Chondrocyte (in vitro differentiated cells): ENCODE measurements around the gene DNM3. TPM values are rescaled to one million over a fixed set of nuclear protein-coding genes. Genes with fewer than 3 reads are reported as not detected.

Source experiments
- DNase-seq: peaks from one replicate; pipeline ENCODE4 v3.0.0; 2021; ENCODE audit warnings: mixed read lengths, low spot score
- H3K27ac Mint-ChIP-seq: one replicate; pipeline ENCODE4 v1.8.0; 2021; ENCODE audit warnings: mild to moderate bottlenecking, moderate library complexity, mixed read lengths; ENCODE audit not compliant: unreplicated experiment
- H3K27me3 Mint-ChIP-seq: 2 replicates; pipeline ENCODE4 v1.8.0; 2021; ENCODE audit warnings: low read depth, mixed read lengths
- H3K36me3 Mint-ChIP-seq: 2 replicates; pipeline ENCODE4 v1.8.0; 2021; ENCODE audit warnings: low read depth, mixed read lengths
- H3K4me1 Mint-ChIP-seq: 2 replicates; pipeline ENCODE4 v1.8.0; 2021; ENCODE audit warnings: low read depth, mild to moderate bottlenecking, mixed read lengths
- H3K4me3 Mint-ChIP-seq: one replicate; pipeline ENCODE4 v1.8.0; 2021; ENCODE audit warnings: mild to moderate bottlenecking, moderate library complexity, mixed read lengths; ENCODE audit not compliant: unreplicated experiment
- H3K9me3 Mint-ChIP-seq: 2 replicates; pipeline ENCODE4 v1.8.0; 2021; ENCODE audit warnings: low read depth, mixed read lengths
- long read RNA-seq: library from polyadenylated mRNA; stranded (forward); transcript quantifications from one replicate; pipeline ENCODE4 v2.0.0, GENCODE V29; 2021
- total RNA-seq: library from RNA; stranded (reverse); gene quantifications from 3 replicates; pipeline ENCODE4 v1.2.1, GENCODE V29; 2021
- TF ChIP-seq, protein P1 (sequence below): fragments of 200-600 bp; sonication (generic); IDR thresholded peaks from 2 replicates; pipeline ENCODE4 v1.5.0; 2021; ENCODE audit warnings: antibody characterized with exemption, mild to moderate bottlenecking, moderate library complexity

The DNM3 gene
- total RNA-seq: 11.7 to 23.7 TPM (median 12.4 TPM) in 3 replicates
- long read RNA-seq, partial matches to known transcripts: 1 of 13 reads
- long read RNA-seq, other reads (novel, unspliced or antisense): 12 of 13 reads

DNA sequence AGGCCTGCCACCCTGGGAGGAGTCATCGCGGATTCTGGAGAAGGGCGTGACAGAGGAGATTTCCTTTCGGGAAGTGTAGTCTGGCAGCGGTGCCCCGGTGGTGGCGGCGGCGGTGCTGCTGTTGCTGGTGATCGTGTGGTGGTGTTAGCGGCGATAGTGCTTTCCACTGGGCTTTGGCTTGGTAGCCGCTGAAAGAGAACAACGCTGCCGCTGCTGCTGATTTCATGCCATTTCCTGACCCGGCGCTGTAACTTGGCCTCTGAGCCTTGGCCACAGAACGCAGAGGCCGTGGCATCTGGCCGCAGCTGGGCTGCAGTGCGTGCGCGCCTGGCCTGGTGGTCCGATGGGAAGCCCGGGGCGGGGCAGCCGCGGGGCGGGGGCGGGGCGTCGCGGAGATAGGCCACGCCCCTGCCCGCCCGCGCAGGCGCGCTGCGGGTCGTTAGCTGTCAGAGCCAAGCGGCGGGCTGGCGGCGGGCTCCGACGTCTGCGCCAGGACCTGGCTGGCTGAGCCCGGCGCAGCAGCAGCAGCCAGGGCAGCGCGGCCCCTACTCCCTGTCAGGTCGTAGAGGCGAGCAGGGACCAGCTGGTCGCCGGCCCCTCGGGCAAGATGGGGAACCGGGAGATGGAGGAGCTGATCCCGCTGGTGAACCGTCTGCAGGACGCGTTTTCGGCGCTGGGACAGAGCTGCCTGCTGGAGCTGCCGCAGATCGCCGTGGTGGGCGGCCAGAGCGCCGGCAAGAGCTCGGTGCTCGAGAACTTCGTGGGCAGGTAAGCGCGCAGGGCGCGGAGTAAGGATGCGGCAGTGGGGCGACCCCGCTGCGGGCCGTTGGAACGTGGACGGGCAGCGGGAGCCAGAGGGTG is at the start of gene DNM3:
Gene DNM3, plus strand, starts transcription at position 449 of the 861 bp plus-strand sequence. Its CDS starts 159 bp downstream, at position 608.
- H3K36me3 Mint-ChIP-seq: peaks cover 1% of the 10 kb centered on the region
- peaks cover 17% of the 10 kb centered on the region for H3K27me3 Mint-ChIP-seq
- no peaks in the 10 kb centered on the region for H3K9me3 Mint-ChIP-seq

DNA sequence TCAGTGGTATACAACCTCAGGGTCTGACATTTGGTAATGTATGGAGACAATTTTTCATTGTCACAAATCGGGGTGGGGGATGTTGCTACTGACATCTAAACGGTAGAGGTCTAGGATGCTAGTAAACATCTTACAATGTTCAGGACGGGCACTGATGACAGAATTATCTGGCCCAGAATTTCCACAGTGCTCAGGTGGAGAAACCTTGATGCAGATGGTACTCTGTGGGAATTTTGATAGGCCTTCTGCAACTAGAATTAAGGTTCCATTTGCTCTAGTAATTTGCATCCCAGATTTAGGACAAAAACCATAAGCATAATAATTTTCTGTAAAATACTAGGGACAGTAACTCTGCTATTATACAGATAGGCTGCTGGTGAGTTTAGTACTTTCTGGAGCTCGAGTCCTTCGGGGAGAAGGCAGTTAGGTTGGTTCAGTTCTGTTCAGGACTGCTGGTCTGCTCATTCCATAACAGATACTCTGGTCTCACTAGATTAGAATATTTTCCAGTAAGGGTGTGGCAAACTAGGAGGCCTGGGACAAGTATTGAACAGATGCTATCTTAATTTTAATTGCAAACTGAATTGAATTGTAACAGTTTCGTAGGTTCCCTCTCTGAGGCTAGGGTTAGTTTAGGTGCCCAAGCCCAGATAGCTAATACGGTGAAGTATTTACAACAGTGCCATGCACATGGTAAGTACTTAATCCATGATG is 48.5 kb upstream of the DNM3 start:
- Mint-ChIP-seq H3K4me3 (no peak overlapping the region), H3K4me1 (peaks cover 12% of the 10 kb centered on the region), H3K27ac (no peak overlapping the region), H3K9me3 (no peaks in the 10 kb centered on the region), H3K36me3 (peaks cover 39% of the 10 kb centered on the region), H3K27me3 (no peaks in the 10 kb centered on the region)
- TF ChIP-seq, protein P1, sequence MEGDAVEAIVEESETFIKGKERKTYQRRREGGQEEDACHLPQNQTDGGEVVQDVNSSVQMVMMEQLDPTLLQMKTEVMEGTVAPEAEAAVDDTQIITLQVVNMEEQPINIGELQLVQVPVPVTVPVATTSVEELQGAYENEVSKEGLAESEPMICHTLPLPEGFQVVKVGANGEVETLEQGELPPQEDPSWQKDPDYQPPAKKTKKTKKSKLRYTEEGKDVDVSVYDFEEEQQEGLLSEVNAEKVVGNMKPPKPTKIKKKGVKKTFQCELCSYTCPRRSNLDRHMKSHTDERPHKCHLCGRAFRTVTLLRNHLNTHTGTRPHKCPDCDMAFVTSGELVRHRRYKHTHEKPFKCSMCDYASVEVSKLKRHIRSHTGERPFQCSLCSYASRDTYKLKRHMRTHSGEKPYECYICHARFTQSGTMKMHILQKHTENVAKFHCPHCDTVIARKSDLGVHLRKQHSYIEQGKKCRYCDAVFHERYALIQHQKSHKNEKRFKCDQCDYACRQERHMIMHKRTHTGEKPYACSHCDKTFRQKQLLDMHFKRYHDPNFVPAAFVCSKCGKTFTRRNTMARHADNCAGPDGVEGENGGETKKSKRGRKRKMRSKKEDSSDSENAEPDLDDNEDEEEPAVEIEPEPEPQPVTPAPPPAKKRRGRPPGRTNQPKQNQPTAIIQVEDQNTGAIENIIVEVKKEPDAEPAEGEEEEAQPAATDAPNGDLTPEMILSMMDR: no peak
- DNase-seq: no peak

More for the DNA sequence above, at the start of gene DNM3:
- Mint-ChIP-seq H3K27ac (peak within 1 kb of the TSS; percentile 78), H3K4me1 (peaks cover 17% of the 10 kb centered on the region), H3K4me3 (peak within 1 kb of the TSS; percentile 82)
- TF ChIP-seq, protein P1: no peak
- peak; percentile 92 for DNase-seq

DNA sequence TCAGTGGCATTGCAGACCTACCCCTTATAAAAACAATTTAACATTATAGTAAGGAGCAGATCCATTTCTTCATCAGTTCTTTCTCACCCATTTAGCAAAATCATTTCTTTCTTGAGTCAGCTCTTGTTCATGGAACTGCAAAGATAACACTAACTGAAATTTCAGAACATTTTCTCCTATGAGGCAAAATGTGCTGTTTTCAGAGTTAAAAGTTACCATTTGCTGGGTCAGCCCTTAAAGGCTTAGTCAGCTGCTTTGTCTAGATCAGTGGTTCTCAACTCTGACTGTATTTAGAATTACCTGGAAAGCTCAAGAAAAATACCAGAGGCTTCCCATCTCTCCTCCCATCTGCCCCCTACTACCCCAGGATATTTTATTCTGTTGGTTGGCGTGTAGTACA is 47.7 kb upstream of the DNM3 start:
- Mint-ChIP-seq H3K27ac (peak overlapping the region; percentile 27), H3K4me1 (peaks cover 12% of the 10 kb centered on the region), H3K36me3 (peaks cover 34% of the 10 kb centered on the region)

DNA sequence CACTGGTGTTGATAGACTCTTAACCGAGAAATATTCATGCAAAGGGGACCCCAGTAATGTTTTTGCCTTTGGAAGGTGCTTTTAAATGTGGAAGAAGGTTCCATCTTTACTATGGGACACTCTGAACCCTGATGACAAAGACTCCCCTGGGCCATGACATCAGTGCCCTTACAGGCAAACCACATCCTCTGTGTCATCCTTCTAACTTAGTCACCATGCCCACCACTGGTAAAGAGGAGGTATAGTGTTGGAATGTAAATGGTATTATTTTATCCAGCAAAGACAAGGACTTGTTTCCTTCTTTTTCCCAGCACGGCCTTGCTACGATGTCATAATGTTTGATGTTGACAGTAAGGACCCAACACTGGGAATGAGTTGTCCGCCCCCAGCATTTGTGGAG is 47.2 kb upstream of the DNM3 start:
- Mint-ChIP-seq H3K27ac (peak overlapping the region; percentile 27), H3K27me3 (no peaks in the 10 kb centered on the region), H3K9me3 (no peaks in the 10 kb centered on the region), H3K4me1 (peaks cover 12% of the 10 kb centered on the region), H3K4me3 (no peak overlapping the region), H3K36me3 (peaks cover 32% of the 10 kb centered on the region)
- TF ChIP-seq, protein P1: no peak
- DNase-seq: no peak

More for the DNA sequence above, 47.7 kb upstream of the DNM3 start:
- Mint-ChIP-seq H3K9me3 (no peaks in the 10 kb centered on the region), H3K4me3 (no peak overlapping the region), H3K27me3 (no peaks in the 10 kb centered on the region)
- TF ChIP-seq, protein P1: no peak
- DNase-seq: no peak

DNA sequence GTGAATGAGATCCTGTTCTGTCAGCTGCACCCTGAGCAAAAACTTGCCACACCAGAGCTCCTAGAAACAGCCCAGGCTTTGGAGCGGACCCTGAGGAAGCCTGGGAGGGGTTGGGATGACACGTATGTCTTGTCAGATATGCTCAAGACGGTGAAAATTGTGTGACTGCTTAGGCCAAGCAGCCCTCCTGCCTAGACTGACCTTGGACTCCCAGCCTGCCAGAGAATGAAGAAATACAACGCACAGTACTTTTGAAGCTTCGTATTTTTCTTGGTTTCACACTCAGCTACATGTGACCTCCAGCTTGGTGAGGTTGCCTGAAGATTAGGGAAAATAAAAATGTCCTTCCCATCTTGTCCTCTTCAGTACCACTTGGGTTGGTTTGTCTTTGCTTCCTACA is 44.7 kb upstream of the DNM3 start:
- Mint-ChIP-seq H3K4me3 (no peak overlapping the region), H3K27me3 (no peaks in the 10 kb centered on the region), H3K36me3 (peaks cover 22% of the 10 kb centered on the region), H3K4me1 (peaks cover 12% of the 10 kb centered on the region), H3K9me3 (no peaks in the 10 kb centered on the region), H3K27ac (no peak overlapping the region)
- DNase-seq: no peak
- TF ChIP-seq, protein P1: no peak
